ENCODE measurements around the gene AFF3.

AFF3 gene

GRCh38 chr2:99678625-99679024 lies 463.8 kb downstream of the AFF3 start:
- DNase-seq (ENCODE audit: low read depth, low spot score), result no peak
- in situ Hi-C loops (cut with HindIII; ENCODE audit: low sequenced_read_pairs), result no loop called here
- H3K4me3 ChIP-seq (ENCODE audit: low read depth, low read length), result no peak overlapping the region
- TF ChIP-seq CTCF (IDR thresholded peaks at IDR 0.05; ENCODE audit: low read depth, low read length), result no peak

GRCh38 chr2:99677814-99678213 lies 464.6 kb downstream of the AFF3 start:
- TF ChIP-seq CTCF (IDR thresholded peaks at IDR 0.05; ENCODE audit: low read depth, low read length), result no peak
- in situ Hi-C loops (cut with HindIII; ENCODE audit: low sequenced_read_pairs), result no loop called here
- H3K4me3 ChIP-seq (ENCODE audit: low read depth, low read length), result no peak overlapping the region
- no peak for DNase-seq (ENCODE audit: low read depth, low spot score)

GRCh38 chr2:99675130-99675661 lies 467.2 kb downstream of the AFF3 start:
- TF ChIP-seq CTCF (IDR thresholded peaks at IDR 0.05; ENCODE audit: low read depth, low read length), result no peak
- DNase-seq (ENCODE audit: low read depth, low spot score), result no peak
- no peak overlapping the region for H3K4me3 ChIP-seq (ENCODE audit: low read depth, low read length)
- in situ Hi-C loops (cut with HindIII; ENCODE audit: low sequenced_read_pairs), result no loop called here

GRCh38 chr2:99674090-99674489 lies 468.3 kb downstream of the AFF3 start:
- no peak overlapping the region for H3K4me3 ChIP-seq (ENCODE audit: low read depth, low read length)
- no peak for DNase-seq (ENCODE audit: low read depth, low spot score)
- TF ChIP-seq CTCF (IDR thresholded peaks at IDR 0.05; ENCODE audit: low read depth, low read length), result no peak
- in situ Hi-C loops (cut with HindIII; ENCODE audit: low sequenced_read_pairs), result no loop called here

GRCh38 chr2:99672766-99673350 lies 469.5 kb downstream of the AFF3 start:
- TF ChIP-seq CTCF (IDR thresholded peaks at IDR 0.05; ENCODE audit: low read depth, low read length), result no peak
- in situ Hi-C loops (cut with HindIII; ENCODE audit: low sequenced_read_pairs), result no loop called here
- H3K4me3 ChIP-seq (ENCODE audit: low read depth, low read length), result no peak overlapping the region
- DNase-seq (ENCODE audit: low read depth, low spot score), result no peak

- no peak for DNase-seq (ENCODE audit: low read depth, low spot score)
- TF ChIP-seq CTCF (IDR thresholded peaks at IDR 0.05; ENCODE audit: low read depth, low read length), result no peak
- no peak overlapping the region for H3K4me3 ChIP-seq (ENCODE audit: low read depth, low read length)
- in situ Hi-C loops (cut with HindIII; ENCODE audit: low sequenced_read_pairs), result no loop called here
These were observed 471.3 kb downstream of the AFF3 start for GRCh38 chr2:99670768-99671734.
